HG03196 (cell line): Measurements from ENCODE around the gene CTNNA2.

Source experiments
- ATAC-seq: cut with Tn5 transposase; IDR thresholded peaks from one replicate; pipeline ENCODE4 v1.9.1; 2021; ENCODE audit not compliant: unreplicated experiment

CTNNA2 gene

DNA sequence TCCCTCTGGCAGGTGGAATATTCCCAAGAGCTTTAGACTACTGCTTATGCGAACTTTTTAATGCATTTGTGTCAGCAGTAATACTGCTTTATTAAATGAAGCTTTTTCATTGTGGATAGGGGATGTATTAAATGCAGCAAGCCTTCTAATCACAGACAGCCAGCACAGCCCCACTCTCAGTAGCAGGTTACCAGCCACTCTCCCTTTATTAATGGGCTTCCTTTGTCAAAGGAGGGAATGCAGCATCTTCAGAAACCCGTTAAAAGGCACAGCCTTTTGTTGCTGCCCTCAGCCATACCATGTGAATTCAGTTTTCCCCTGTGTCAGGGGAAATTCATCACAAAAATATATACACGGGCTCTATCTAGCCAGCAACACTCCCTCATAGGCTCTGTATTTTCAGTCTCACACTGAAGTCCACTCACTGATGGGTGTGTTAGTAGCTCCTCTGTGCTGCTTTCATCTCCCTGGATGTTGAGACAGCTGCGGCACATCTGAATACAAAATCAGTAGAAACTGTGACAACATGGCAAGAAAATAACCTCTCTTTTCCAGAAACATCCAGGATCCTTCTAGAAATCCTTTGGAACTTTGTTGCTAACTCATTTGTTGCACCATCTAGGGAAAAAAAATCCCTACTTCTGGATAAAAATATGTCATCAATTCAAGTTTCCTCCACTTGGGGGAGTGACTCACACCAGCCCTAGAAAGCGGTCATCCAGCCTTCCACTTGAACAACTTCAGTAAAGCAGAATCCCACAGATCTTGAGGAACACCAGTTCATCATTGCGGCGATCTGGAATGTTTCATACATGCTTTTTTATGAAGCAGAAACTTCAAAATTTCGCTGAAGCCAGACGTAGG is 743.3 kb downstream of the CTNNA2 start:
- ATAC-seq = no peak

DNA sequence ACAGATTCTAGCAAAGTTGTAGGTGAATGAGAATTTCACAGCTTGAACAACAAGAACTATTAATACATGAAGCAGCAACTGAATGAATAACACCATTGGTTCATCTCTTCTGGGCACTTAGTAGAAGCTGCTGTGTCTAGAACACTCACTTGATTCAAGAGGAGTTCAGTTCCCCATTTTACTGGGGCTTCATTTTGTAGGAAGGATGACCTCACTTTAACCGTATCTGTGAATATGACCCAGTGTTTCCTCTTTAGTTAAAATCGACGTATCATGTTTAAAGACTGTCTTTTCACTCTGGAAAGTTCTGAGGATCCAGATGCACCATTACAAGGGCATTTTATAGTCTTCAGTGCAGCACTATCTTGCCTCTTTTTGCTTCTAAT is 743.9 kb downstream of the CTNNA2 start:
- no peak for ATAC-seq

GRCh38 chr2:80257450-80257849 is 744.6 kb downstream of the CTNNA2 start:
- no peak for ATAC-seq

DNA sequence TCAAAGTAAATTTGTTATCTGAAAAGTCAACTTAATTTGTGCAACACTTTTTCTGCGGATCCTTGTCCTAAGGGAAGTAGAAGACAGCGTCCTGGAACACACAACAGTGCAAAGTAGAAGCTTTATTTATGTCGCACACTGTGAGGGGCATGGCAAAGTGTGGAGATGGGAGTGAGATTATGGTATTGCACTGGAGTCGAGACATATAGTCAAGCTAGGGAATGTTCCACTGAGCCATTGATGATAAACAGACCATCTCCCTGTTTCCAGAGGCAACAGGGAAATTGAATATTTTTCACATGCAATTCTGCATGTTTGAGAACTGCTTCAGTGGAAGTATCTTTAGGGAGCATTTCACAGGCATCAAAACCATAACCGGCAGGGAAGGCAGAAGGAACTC is 745.5 kb downstream of the CTNNA2 start:
- no peak for ATAC-seq

DNA sequence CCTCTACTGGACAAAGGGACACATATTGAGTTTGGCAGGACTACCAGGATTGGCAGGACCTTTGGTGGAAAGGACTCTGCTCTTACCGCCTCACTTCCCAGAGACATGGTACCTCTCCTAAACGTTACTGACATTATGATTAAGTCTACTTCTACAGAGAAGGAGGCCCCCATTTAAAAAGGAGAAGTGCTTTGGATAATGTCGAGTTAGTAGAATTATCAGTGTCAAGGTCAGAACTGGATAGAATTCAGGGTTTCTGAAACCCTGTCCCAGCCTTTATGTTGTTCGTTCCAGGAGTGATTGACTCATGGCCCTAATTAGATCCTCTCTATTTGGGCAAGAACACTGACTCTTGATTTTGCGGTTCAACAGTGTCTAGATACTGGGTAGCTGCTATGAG is 745.9 kb downstream of the CTNNA2 start:
- ATAC-seq = no peak

DNA sequence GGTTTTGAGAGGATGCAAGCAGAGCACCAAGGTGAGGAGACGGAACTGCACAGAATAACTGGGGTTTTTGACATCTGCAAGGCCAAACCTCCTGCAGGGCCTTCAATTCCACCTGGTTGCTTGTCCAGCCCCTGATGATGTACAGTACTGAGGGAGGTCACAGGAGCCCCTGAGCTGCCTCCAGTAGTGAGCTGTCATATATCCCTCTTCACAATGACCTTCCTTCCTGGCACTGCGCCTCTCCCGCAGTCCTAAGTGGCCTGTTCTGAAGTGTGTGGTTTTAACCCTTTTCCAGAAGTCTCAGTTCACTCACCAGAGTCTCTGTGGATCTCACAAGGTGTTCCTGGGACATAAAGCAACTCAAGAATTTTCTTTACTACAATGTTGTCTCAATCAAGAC is 746.4 kb downstream of the CTNNA2 start:
- no peak for ATAC-seq

GRCh38 chr2:80266231-80266630 is 753.4 kb downstream of the CTNNA2 start:
- no peak for ATAC-seq

DNA sequence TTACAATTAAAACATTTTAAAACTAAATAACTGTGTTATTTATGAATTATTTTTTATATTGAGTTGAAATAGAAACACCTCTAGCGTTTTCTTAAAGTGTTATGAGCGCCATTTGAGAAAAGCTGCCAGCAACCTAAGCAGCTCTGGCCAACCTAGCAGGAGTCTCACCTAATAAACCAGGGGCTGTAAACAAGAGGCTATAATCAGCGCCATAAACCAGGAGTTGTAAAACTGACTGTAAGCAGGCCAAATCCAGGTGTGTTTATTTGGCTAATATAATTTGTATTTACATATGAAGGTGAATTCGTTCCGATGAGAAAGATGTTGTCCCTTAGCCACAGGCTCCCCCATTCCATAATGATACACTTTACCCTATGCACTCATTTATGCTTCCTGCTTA is 757.0 kb downstream of the CTNNA2 start:
- no peak for ATAC-seq

DNA sequence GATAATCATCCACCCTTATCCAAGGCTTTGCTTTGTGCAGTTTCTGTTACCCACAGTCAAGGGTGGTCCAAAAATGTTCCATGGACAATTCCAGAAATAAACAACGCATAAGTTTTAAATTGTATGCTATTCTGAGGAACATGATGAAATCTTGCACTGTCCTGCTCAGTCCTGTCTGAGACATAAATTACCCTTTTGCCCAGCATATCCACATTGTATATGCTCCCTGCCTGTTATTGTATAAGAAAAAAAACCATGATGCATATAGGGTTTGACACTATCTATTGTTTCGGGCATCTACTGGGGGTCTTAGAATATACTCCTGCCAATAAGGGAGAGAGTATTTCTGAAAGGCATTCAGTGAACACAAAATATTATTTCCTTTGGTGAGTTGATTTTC is 767.7 kb downstream of the CTNNA2 start:
- no peak for ATAC-seq

- no peak for ATAC-seq
Observed at GRCh38 chr2:80281049-80281448, 768.2 kb downstream of the CTNNA2 start.

DNA sequence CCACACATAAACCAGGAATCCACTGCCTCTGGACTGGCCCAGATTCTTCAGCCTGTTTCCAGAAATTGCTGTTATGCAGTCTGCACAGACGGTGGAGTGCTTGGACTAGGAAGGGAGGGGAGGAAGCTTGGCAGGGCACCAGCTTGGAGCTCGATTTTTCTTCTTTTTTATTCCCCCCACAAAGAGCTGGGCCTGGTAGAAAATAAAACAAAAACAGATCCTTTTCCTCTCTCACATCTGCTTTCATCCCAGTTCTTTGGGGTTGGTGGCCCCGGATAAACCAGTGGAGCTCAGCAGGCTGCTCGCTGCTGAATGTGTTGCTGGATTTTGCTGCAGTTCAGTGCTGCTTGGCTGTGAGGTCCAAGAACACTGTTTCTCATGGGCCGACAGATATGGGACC is 775.7 kb downstream of the CTNNA2 start:
- ATAC-seq = no peak

- ATAC-seq = no peak
Observed at GRCh38 chr2:80291656-80292055, 778.8 kb downstream of the CTNNA2 start.

DNA sequence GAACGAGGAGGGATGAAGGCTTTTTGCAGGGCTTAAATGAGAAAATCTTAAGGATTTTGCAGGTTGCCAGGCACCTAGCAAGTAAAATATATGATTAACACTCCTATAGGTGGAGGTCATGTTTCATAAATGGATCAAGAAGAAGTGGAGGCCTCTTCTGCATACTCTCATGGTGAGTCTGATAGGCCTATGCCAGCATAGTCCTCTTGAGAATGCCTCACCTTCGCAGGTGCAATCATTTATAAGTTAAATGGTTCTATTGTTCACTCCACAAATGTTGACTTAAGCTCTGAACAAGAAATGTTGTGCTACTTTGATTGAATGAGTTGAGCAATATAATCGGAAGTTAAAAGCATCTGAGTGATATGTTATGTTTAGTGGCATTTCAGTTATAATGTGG is 779.6 kb downstream of the CTNNA2 start:
- ATAC-seq = no peak

DNA sequence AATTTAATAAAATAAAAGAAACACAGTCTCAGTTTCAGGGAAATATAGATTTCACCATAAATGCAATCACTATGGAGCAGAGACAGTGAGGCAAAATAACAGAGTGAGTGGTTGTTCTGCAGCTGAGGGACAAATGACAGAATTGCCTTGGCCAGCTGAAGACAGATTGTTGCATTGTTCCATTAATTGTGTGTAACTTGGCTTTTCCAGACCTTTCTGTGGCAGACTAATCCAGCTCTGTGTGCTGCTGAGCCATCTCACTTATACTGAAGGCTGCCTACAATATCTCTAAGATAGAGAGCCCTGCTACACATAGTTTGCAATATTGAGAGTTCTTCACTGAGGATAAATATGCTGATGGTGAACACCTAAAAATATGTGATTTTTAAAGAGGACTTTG is 780.2 kb downstream of the CTNNA2 start:
- ATAC-seq = no peak

- no peak for ATAC-seq
Observed at GRCh38 chr2:80298954-80299353, 786.1 kb downstream of the CTNNA2 start.

GRCh38 chr2:80299661-80300060 is 786.8 kb downstream of the CTNNA2 start:
- ATAC-seq = no peak

- no peak for ATAC-seq
Observed at GRCh38 chr2:80300346-80300745, 787.5 kb downstream of the CTNNA2 start.

- no peak for ATAC-seq
Observed at GRCh38 chr2:80300954-80301353, 788.1 kb downstream of the CTNNA2 start.

- no peak for ATAC-seq
Observed at GRCh38 chr2:80302001-80302313, 789.1 kb downstream of the CTNNA2 start.

GRCh38 chr2:80302314-80303005 is 789.6 kb downstream of the CTNNA2 start:
- ATAC-seq = no peak

- no peak for ATAC-seq
Observed at GRCh38 chr2:80303006-80303908, 790.4 kb downstream of the CTNNA2 start.
